ENCODE data around the gene GCNT2.

- TF ChIP-seq CTCF (IDR thresholded peaks at IDR 0.05; ENCODE audit: low read length) (no peak), EZH2 (IDR thresholded peaks at IDR 0.05; ENCODE audit: borderline replicate concordance, low read length) (no peak)
Observed at GRCh38 chr6:10621847-10622246, 100.7 kb downstream of the GCNT2 start.
